ENCODE data around the gene FNDC1.

Gene FNDC1

GRCh38 chr6:159128978-159129377, 40.2 kb upstream of the FNDC1 start:
- Histone ChIP-seq H3K36me3 (ENCODE audit: insufficient read depth) (no peaks in the 10 kb centered on the region), H2AFZ (ENCODE audit: low read depth) (no peak overlapping the region), H3K4me2 (no peak overlapping the region), H3K9ac (no peak overlapping the region), H3K79me2 (ENCODE audit: insufficient read depth, low read depth) (no peaks in the 10 kb centered on the region), H3K4me3 (IDR thresholded peaks at IDR 0.05; ENCODE audit: insufficient read depth, low read depth, low read length) (no peak overlapping the region), H3K27me3 (ENCODE audit: insufficient read depth, low read depth) (no peaks in the 10 kb centered on the region), H4K20me1 (ENCODE audit: insufficient read depth) (no peaks in the 10 kb centered on the region), H3K4me1 (ENCODE audit: low read depth, poor library complexity, severe bottlenecking) (no peaks in the 10 kb centered on the region), H3K27ac (no peak overlapping the region)
- TF ChIP-seq CTCF (conservative IDR thresholded peaks at IDR 0.05; ENCODE audit: low read depth, low read length) = no peak

- no peaks in the 10 kb centered on the region for H3K36me3 ChIP-seq (ENCODE audit: insufficient read depth)
- H3K27me3 ChIP-seq (ENCODE audit: insufficient read depth, low read depth) = no peaks in the 10 kb centered on the region
- no peaks in the 10 kb centered on the region for H4K20me1 ChIP-seq (ENCODE audit: insufficient read depth)
- no peak overlapping the region for H3K9ac ChIP-seq
- H3K4me2 ChIP-seq = no peak overlapping the region
- no peaks in the 10 kb centered on the region for H3K4me1 ChIP-seq (ENCODE audit: low read depth, poor library complexity, severe bottlenecking)
- H3K79me2 ChIP-seq (ENCODE audit: insufficient read depth, low read depth) = no peaks in the 10 kb centered on the region
- H3K4me3 ChIP-seq (IDR thresholded peaks at IDR 0.05; ENCODE audit: insufficient read depth, low read depth, low read length) = no peak overlapping the region
- H2AFZ ChIP-seq (ENCODE audit: low read depth) = no peak overlapping the region
- no peak overlapping the region for H3K27ac ChIP-seq
- TF ChIP-seq CTCF (conservative IDR thresholded peaks at IDR 0.05; ENCODE audit: low read depth, low read length) = no peak
Measured at GRCh38 chr6:159130846-159131245, 38.4 kb upstream of the FNDC1 start.

- H4K20me1 ChIP-seq (ENCODE audit: insufficient read depth) = no peaks in the 10 kb centered on the region
- no peaks in the 10 kb centered on the region for H3K27me3 ChIP-seq (ENCODE audit: insufficient read depth, low read depth)
- no peaks in the 10 kb centered on the region for H3K79me2 ChIP-seq (ENCODE audit: insufficient read depth, low read depth)
- H2AFZ ChIP-seq (ENCODE audit: low read depth) = no peak overlapping the region
- no peak overlapping the region for H3K4me2 ChIP-seq
- no peak overlapping the region for H3K27ac ChIP-seq
- no peaks in the 10 kb centered on the region for H3K4me1 ChIP-seq (ENCODE audit: low read depth, poor library complexity, severe bottlenecking)
- no peak overlapping the region for H3K4me3 ChIP-seq (IDR thresholded peaks at IDR 0.05; ENCODE audit: insufficient read depth, low read depth, low read length)
- no peak for TF ChIP-seq CTCF (conservative IDR thresholded peaks at IDR 0.05; ENCODE audit: low read depth, low read length)
- no peak overlapping the region for H3K9ac ChIP-seq
- H3K36me3 ChIP-seq (ENCODE audit: insufficient read depth) = no peaks in the 10 kb centered on the region
Measured at GRCh38 chr6:159131709-159132108, 37.5 kb upstream of the FNDC1 start.

GRCh38 chr6:159132664-159133063, 36.5 kb upstream of the FNDC1 start:
- Histone ChIP-seq H3K4me2 (no peak overlapping the region), H3K36me3 (ENCODE audit: insufficient read depth) (no peaks in the 10 kb centered on the region), H3K4me1 (ENCODE audit: low read depth, poor library complexity, severe bottlenecking) (no peaks in the 10 kb centered on the region), H3K4me3 (IDR thresholded peaks at IDR 0.05; ENCODE audit: insufficient read depth, low read depth, low read length) (no peak overlapping the region), H3K79me2 (ENCODE audit: insufficient read depth, low read depth) (no peaks in the 10 kb centered on the region), H4K20me1 (ENCODE audit: insufficient read depth) (no peaks in the 10 kb centered on the region), H2AFZ (ENCODE audit: low read depth) (no peak overlapping the region), H3K27ac (no peak overlapping the region), H3K9ac (no peak overlapping the region), H3K27me3 (ENCODE audit: insufficient read depth, low read depth) (no peaks in the 10 kb centered on the region)
- TF ChIP-seq CTCF (conservative IDR thresholded peaks at IDR 0.05; ENCODE audit: low read depth, low read length) = no peak

All from KMS-11 (cell line).